GM23338 (cell line): Measurements from ENCODE around the gene PLD5. TPM values are rescaled to one million over a fixed set of nuclear protein-coding genes. Genes with fewer than 3 reads are reported as not detected.
A peak's percentile ranks its signal among the peaks of the same experiment; 100 is the strongest.

Experiments used
- ATAC-seq: fragments of 200-7000 bp; cut with Tn5 transposase; 3 replicates; pipeline ENCODE4 v1.9.1; 2020
- DNase-seq: peaks from one replicate; pipeline ENCODE4 v3.0.0-alpha.2; 2015; ENCODE audit warnings: low spot score
- H2AFZ ChIP-seq: fragments of 200-600 bp; sonication (generic); 2 replicates; pipeline ENCODE4 v1.8.0; 2016; ENCODE audit warnings: antibody characterized with exemption, mild to moderate bottlenecking, moderate library complexity
- H3F3A ChIP-seq: fragments of 200-600 bp; sonication (generic); replicated peaks from 2 replicates; pipeline ENCODE4 v1.8.0; 2017; ENCODE audit warnings: antibody characterized with exemption, mixed run types, low read depth
- H3K27ac ChIP-seq: fragments of 200-600 bp; sonication (generic); 2 replicates; pipeline ENCODE4 v1.6.1; 2016; ENCODE audit warnings: low read depth
- H3K27me3 ChIP-seq: fragments of 200-600 bp; sonication (generic); 2 replicates; pipeline ENCODE4 v1.8.0; 2016; ENCODE audit warnings: mild to moderate bottlenecking, mixed run types, moderate library complexity; ENCODE audit not compliant: insufficient read depth
- H3K36me3 ChIP-seq: fragments of 200-600 bp; sonication (generic); 2 replicates; pipeline ENCODE4 v1.8.0; 2016; ENCODE audit warnings: mild to moderate bottlenecking; ENCODE audit not compliant: insufficient read depth
- H3K4me1 ChIP-seq: fragments of 200-600 bp; sonication (generic); 2 replicates; pipeline ENCODE4 v1.8.0; 2016; ENCODE audit warnings: mild to moderate bottlenecking, moderate library complexity; ENCODE audit not compliant: insufficient read depth
- H3K4me2 ChIP-seq: fragments of 200-600 bp; sonication (generic); 2 replicates; pipeline ENCODE4 v1.7.1; 2017; ENCODE audit warnings: mixed run types
- H3K4me3 ChIP-seq: fragments of 200-600 bp; sonication (generic); 2 replicates; pipeline ENCODE4 v1.6.1; 2016; ENCODE audit warnings: mixed run types
- H3K79me2 ChIP-seq: fragments of 200-600 bp; sonication (generic); replicated peaks from 2 replicates; pipeline ENCODE4 v1.8.0; 2017; ENCODE audit warnings: mild to moderate bottlenecking; ENCODE audit not compliant: insufficient read depth
- H3K9me2 ChIP-seq: fragments of 200-600 bp; sonication (generic); 2 replicates; pipeline ENCODE4 v1.8.0; 2017; ENCODE audit not compliant: insufficient read depth
- H4K20me1 ChIP-seq: fragments of 200-600 bp; sonication (generic); replicated peaks from 2 replicates; pipeline ENCODE4 v1.8.0; 2017; ENCODE audit warnings: mild to moderate bottlenecking; ENCODE audit not compliant: insufficient read depth
- H3K27ac Mint-ChIP-seq: 2 replicates; pipeline ENCODE4 v1.8.0; 2020; ENCODE audit warnings: inconsistent platforms, mild to moderate bottlenecking, moderate library complexity, mixed read lengths
- H3K27me3 Mint-ChIP-seq: 3 replicates; pipeline ENCODE4 v1.8.0; 2022; ENCODE audit warnings: low read depth, mild to moderate bottlenecking, moderate library complexity, mixed read lengths, inconsistent platforms; ENCODE audit not compliant: insufficient read depth, poor library complexity
- H3K36me3 Mint-ChIP-seq: 3 replicates; pipeline ENCODE4 v1.8.0; 2021; ENCODE audit warnings: low read depth, mild to moderate bottlenecking, inconsistent platforms, moderate library complexity, mixed read lengths
- H3K4me1 Mint-ChIP-seq: 3 replicates; pipeline ENCODE4 v1.8.0; 2020; ENCODE audit warnings: mild to moderate bottlenecking, inconsistent platforms, mixed read lengths
- H3K4me3 Mint-ChIP-seq: 3 replicates; pipeline ENCODE4 v1.8.0; 2021; ENCODE audit warnings: moderate library complexity, mild to moderate bottlenecking, inconsistent platforms, mixed read lengths
- H3K9me3 Mint-ChIP-seq: 3 replicates; pipeline ENCODE4 v1.8.0; 2020; ENCODE audit warnings: moderate library complexity, mild to moderate bottlenecking, inconsistent platforms, mixed read lengths
- CTCF ChIP-seq, 2 experiments: fragments of 200-600 bp in 1 of 2; sonication (generic) in 1 of 2; conservative IDR thresholded peaks; 2 replicates each; pipeline versions ENCODE4 v1.5.1 to v1.6.1; 2016 to 2017; ENCODE audit warnings: antibody characterized with exemption in 2 of 2, low read depth in 2 of 2, mild to moderate bottlenecking in 2 of 2, moderate library complexity in 1 of 2
- ETS1 ChIP-seq: IDR thresholded peaks from 2 replicates; pipeline ENCODE4 v1.6.1; 2016; ENCODE audit warnings: antibody characterized with exemption
- EZH2 ChIP-seq: fragments of 200-600 bp; sonication (generic); IDR thresholded peaks from one replicate; pipeline ENCODE4 v1.8.0; 2017; ENCODE audit warnings: antibody characterized with exemption, mild to moderate bottlenecking, low read depth; ENCODE audit not compliant: unreplicated experiment
- REST ChIP-seq: IDR thresholded peaks from one replicate; pipeline ENCODE4 v1.6.1; 2018; ENCODE audit warnings: antibody characterized with exemption; ENCODE audit not compliant: unreplicated experiment
- STAT1 ChIP-seq: IDR thresholded peaks from one replicate; pipeline ENCODE4 v1.6.1; 2016; ENCODE audit warnings: antibody characterized with exemption; ENCODE audit not compliant: unreplicated experiment
- polyA plus RNA-seq: library from polyadenylated mRNA; unstranded; fragments of >200 nt; fragmentation: Nextera tagmentation; extraction: Ambion mirVana; gene quantifications from 2 replicates; pipeline ENCODE4 v1.2.1, GENCODE V29; 2016
- total RNA-seq: library from RNA; depleted of rRNA; stranded (reverse); fragments of >200 nt; shearing (Covaris generic); gene quantifications from 2 replicates; pipeline ENCODE4 v1.2.3, GENCODE V29; 2014

PLD5 gene
- total and polyA plus RNA-seq, 2 experiments from 2014 or later: 5.5 to 5.8 TPM

- peak; percentile 12 for DNase-seq
- peaks cover 40% of the 10 kb centered on the region for H3K27me3 ChIP-seq
- peak overlapping the region; percentile 93 for H2AFZ ChIP-seq
- Mint-ChIP-seq H3K4me1 (peaks cover 12% of the 10 kb centered on the region), H3K36me3 (no peaks in the 10 kb centered on the region), H3K27ac (no peak overlapping the region), H3K27me3 (peaks cover 39% of the 10 kb centered on the region), H3K4me3 (peak overlapping the region; percentile 87), H3K9me3 (no peaks in the 10 kb centered on the region)
- no peak overlapping the region for H3K27ac ChIP-seq
- H3K4me2 ChIP-seq: peak overlapping the region; percentile 97
- H3K79me2 ChIP-seq: peaks cover 32% of the 10 kb centered on the region
- peak overlapping the region; percentile 84 for H3K4me3 ChIP-seq
- no peaks in the 10 kb centered on the region for H3K36me3 ChIP-seq
- H3F3A ChIP-seq: no peaks in the 10 kb centered on the region
- no peaks in the 10 kb centered on the region for H3K9me2 ChIP-seq
- TF ChIP-seq EZH2: peak; percentile 36
- no peak for TF ChIP-seq CTCF (conservative IDR thresholded peaks at IDR 0.05; ENCODE audit: low read depth in 2 of 2)
- H3K4me1 ChIP-seq: peaks cover 19% of the 10 kb centered on the region
- ATAC-seq: no peak
- H4K20me1 ChIP-seq: no peaks in the 10 kb centered on the region
Measured at GRCh38 chr1:242525360-242525722, 844 bp upstream of the PLD5 start.

- Histone ChIP-seq H3K4me1 (peaks cover 30% of the 10 kb centered on the region), H3K27ac (no peak overlapping the region), H3K9me2 (no peaks in the 10 kb centered on the region), H2AFZ (peak overlapping the region; percentile 97), H3K27me3 (peaks cover 40% of the 10 kb centered on the region), H3K79me2 (peaks cover 40% of the 10 kb centered on the region), H3K36me3 (no peaks in the 10 kb centered on the region), H3K4me2 (peak overlapping the region; percentile 95), H3F3A (no peaks in the 10 kb centered on the region), H3K4me3 (peak overlapping the region; percentile 96), H4K20me1 (no peaks in the 10 kb centered on the region)
- DNase-seq: peak; percentile 90
- Mint-ChIP-seq H3K9me3 (no peaks in the 10 kb centered on the region), H3K27me3 (peaks cover 39% of the 10 kb centered on the region), H3K4me3 (peak overlapping the region; percentile 91), H3K27ac (no peak overlapping the region), H3K4me1 (peaks cover 18% of the 10 kb centered on the region), H3K36me3 (no peaks in the 10 kb centered on the region)
- peak; percentile 77 for ATAC-seq
- TF ChIP-seq STAT1: no peak
- TF ChIP-seq ETS1: no peak
- peak in 1 of 2 experiments; percentile 48; a peak in 3 of 4 replicates for TF ChIP-seq CTCF (conservative IDR thresholded peaks at IDR 0.05; ENCODE audit: low read depth in 2 of 2)
- no peak for TF ChIP-seq REST
Measured at GRCh38 chr1:242523719-242524570, 552 bp downstream of the PLD5 start.
